Retina (tissue), 1 donor: ENCODE measurements around the gene PTTG1IP.

Experiments
- DNase-seq: peaks from one replicate; pipeline ENCODE4 v3.0.0-alpha.2; 2016

Gene PTTG1IP

GRCh38 chr21:44908908-44909307, 35.4 kb upstream of the PTTG1IP start:
- no peak for DNase-seq

DNA sequence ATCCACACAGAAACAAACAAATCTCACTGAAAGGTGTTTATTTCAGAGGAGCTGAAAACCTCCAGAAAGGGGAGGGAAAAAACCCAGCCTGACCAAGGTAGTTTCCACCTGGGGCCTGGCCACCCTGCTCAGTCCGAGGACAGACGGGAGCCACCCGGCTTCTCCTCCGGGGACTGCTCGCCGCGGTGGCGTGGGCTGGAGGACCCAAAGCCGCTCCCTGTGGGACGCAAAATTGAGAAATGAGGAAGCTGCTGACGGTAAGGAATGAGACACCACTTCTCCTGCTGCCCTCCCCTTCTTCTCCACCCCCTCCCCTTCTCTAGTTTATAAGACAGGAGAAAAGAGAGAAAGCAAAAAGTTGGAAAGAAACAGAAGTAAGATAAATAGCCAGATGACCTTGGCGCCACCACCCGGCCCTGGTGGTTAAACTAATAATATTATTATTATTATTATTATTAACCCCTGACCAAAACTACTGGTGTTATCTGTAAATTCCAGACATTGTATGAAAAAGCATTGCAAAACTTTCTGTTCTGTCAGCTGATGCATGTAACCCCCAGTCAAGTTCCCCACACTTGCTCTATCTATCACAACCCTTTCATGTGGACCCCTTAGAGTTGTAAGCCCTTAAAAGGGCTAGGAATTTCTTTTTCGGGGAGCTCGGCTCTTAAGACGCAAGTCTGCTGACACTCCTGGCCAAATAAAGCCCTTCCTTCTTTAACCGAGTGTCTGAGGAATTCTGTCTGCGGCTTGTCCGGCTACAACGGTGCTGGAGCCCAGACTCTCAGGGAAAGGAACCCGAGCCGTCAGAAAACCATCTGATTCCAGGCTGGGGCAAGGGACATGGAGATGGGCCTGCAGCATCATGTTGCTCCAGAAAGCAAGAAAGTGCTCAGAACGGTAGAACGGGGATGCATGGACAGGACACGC, 34.7 kb upstream of the PTTG1IP start:
- DNase-seq = no peak

DNA sequence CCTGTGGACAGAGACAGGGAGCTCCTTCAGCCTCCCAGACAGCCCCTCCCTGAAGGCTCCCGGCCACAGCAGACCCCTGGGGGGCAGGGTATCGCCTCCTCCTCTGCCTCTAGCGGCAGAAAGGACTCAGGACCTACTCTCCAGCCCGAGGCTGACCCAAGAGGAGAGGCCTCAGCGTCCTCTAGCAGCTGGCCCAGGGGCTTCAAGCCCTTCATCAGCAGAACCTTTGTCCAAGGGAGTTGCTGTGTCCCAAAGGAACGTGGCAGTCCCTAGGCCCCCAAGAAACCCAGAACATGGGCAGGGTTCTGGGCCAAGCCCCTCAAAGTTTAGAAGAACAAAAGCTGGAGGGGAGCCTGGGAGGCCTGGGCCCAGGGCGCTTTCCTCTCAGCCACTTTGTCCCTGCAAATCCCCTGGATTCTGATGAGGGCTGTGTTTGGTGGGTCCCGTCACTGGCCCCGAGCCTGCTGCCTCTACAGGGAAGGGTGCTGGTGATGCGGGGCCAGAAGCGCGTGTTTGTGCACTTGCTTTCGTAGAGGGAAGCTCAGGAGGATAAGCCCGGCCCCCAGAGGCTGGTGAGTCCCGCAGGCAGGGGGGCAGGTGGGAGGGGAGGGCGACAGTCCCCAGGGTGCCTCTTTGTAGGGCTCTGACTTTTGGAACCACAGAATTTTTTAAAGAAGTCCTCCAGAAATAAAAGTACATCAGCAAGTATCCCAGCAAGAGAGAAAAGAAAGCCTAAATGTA, 33.9 kb upstream of the PTTG1IP start:
- no peak for DNase-seq

DNA sequence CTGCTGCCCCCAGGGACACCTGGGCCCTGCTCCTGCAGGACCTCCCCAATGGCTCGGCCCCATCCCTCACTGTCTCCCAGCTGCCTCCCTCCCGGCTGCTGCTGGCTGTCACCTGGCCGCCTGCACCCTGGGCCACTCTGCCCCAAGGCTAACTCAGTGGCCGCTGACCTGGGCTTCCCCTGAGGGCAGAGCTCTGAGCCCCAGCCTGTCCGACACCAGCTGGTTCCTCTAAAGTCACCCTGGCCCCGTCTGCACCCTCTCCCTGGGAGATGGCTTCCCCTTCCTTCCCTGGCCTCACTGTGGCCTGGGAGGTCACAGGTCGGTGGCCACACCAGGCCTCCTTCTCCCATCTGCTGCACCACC, 32.2 kb upstream of the PTTG1IP start:
- no peak for DNase-seq

GRCh38 chr21:44905016-44905727, 31.7 kb upstream of the PTTG1IP start:
- DNase-seq = no peak

DNA sequence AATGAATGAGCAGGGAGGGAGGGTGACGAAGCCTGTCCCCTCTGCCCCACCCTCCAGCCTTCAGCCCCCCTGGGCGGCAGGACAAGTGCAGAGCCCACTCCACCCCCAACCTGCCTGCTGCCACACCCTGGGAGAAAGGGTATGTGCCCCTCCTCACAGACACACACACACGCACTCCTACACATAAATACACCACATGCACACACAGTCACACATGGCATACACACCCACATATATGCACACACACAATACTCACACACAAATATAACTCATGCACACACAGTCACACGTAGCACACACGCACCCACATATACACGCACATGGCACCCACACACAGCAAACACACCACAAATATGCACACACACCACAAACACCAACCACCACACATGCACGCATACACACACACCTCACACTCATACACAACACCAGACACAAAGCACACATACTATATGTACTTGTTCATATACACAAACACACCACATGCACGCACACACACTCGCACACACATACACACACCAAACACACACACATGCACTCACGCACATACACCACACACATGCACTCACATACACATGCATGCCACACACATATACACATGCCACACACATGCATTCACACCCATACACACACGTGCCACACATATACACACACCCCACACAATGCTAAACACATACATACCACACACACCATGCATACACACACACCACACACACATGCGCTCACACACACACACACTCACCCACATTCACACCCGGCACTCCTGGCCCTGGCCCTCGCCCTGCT, 30.8 kb upstream of the PTTG1IP start:
- no peak for DNase-seq

- DNase-seq = no peak
Measured at GRCh38 chr21:44903689-44904088, 30.2 kb upstream of the PTTG1IP start.

- DNase-seq = no peak
Measured at GRCh38 chr21:44903050-44903685, 29.7 kb upstream of the PTTG1IP start.

DNA sequence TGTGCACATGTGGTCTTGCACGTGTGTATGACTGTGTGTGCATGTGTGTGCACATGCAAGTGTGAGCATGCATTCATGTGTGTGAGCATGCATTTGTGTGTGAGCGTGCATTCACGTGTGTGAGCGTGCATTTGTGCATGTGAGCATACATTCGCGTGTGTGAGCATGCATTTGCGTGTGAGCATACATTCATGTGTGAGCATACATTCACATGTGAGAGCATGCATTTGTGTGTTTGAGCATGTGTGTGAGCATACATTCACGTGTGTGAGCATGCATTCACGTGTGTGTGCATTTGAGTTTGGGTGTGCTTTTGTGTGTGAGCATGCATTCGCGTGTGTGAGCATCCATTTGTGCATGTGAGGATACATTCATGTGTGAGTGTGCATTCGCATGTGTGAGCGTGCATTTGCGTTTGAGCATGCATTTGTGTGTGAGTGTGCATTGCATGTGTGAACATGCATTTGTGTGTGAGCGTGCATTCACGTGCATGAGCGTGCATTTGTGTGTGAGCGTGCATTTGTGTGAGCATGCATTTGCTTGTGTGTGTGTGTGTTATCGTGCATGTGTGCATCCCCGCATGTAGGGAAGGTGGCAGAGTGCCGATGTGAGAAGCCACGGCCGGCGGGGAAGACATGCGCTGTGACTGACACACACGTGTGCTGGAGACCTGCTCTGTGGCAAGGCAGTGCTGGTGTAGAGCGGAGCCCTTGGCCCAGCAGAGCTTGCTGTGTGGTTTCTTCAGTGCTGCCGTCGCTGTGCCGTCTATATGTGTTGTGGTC, 29.0 kb upstream of the PTTG1IP start:
- DNase-seq = no peak

DNA sequence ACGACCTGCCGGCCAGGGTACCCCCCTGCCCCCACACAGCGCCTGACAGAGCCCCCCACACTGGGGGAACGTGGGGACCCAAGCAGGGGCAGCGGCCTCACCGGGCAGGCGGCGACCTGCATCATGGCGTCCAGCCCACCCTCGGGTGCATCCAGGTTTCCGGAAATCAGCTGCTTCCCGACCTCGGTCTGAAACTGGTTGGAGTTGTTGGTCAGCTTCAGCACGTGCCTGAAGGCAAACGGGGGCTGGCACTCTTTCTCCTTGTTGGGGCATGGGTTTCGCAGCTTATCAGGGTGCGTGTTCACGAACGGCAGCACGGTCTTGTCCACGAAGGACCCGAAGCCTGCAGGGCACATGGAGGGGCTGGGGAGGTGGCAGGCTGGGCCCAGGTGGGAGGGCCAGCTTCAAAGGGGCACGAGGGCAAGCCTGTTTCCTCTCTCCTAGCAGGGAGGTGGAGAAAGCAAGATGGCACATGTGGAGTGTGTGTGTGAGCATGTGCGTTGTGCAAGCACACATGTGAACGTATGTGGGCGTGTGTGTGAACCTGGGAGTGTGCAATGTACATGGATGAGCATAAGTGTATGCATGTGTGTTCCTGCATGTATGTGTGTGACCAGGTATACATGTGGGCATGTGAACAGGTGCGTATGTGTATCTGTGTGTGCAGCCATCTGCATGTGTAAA, 28.0 kb upstream of the PTTG1IP start:
- DNase-seq = no peak

DNA sequence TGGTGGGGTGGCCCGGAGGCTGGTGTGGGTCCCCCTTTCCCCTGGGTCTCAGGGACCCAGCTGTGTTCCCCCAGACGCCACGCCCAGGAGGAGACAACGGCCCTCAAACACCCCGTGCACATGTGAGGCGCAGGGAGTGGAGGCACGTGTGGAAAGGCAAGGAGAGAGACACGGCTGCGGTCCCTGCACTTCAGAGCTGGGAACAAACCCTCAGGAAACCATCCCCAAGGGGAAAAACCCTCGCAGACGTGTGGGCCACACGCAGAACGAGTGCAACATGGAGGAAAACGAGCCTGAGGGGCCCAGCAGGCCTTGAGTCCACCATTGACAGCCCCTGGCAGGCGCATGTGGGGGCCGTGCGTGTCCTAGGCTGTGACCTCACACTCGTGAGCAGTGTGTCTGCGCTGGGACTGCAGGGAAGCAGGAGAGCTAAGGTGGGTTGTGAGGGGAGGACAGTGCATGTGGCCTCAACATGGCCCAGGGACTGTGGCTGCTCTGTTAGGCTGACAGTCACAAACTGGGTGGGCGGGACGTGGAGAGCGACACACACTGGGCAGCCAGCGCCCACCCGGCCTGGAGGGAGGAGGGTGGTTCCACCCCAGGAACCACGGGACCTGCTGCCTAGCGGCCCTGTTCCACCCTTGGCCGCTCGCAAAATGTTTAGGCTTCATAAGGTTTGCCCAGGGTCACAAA, 27.2 kb upstream of the PTTG1IP start:
- no peak for DNase-seq

- DNase-seq = no peak
Measured at GRCh38 chr21:44899768-44900558, 26.5 kb upstream of the PTTG1IP start.

DNA sequence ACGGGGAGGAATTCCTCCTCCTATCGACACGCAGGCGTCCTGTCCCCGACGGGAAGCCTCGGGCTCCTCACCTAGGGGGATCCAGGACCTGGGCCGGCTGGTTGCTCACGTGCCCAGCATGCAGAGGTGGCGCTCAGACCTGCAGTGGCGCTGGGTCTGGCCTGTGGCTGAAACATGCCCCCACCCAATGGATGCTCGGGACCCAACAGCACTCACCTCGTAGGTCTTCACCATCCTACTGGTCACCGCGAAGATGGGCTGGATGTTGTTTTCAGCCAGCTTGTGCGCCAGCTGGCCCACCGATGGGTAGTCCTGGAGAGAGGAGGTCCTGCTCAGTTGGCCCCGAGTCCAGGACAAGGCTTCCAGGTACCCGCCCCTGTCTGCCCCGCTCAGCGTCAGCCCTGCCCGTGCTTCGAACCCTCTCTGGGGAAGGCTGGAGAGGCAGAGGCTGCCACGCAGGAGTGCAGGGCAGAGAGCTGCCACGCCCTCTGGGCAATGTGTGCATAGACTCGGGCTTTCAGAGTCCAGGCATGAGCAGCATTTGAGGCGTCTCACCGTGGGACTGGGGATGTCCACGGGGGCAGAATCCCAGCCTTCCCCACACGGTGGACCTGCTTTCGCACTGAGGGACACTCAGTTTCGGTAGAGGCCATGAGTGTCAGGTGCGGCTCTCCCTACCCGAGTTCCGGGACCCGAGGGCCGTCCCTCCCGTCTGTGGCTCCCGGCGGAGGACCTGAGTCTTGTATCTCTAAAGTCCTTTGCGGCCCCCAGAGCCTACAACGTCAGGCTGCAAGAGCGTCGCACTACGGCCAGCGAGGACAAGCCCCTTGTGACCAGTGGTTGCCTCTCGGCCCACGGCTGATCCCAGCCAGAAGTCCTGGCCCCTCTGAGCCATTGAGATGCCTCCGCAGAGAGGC, 25.6 kb upstream of the PTTG1IP start:
- no peak for DNase-seq

DNA sequence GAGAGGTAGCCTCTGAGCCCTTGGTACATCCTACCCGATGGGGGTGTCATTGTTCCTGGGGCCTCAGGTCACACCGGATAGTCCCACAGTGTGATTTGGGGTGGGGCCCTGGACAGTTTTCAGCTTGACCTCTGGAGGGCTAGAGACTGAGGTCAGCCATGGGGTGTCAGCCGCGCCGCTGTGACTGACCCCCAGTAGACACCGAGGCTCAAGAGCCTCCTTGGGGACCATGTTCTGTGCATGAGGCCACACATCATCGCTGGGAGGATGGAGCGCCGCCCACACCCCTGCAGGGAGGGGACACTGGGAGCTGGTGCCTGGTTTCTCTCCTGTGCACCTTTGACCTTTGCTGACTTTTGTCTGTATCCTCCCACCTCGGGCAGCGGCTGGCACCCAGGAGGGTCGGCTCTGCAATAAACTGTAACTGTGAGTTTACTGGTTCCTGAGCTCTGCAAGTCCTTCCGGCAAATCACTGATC, 24.6 kb upstream of the PTTG1IP start:
- DNase-seq = no peak

DNA sequence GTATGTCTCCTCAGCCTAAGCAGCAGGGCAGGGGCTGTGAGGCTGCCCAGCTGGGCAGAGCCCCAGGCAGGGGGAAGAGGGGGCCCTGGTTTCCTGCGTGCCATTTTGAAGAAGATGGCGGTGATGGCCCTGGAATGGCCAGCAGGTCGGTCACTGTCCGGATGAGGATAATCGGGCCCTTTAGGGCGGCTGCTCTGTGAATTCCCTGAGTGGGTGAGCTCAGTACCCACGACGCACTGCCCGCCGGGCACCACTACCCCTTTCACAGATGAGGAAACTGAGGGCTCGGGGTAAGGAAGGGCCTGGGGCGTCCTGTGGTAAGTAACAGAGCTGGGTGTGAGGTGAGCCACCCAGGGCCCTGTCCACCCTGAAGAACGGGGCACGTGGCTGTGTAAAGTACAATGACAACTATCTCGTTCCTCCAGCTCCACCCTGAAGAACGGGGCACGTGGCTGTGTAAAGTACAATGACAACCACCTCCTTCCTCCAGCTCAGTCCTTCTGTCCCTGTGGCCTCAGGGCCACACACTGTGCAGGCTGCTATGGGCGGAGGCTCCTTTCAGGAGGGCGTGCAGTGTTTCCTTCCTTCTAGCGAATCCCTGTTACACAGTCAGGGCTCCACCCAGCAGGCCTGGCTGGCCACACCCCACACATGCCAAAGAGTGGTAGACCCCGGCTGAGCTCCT, 24.0 kb upstream of the PTTG1IP start:
- DNase-seq = no peak

- DNase-seq = no peak
Measured at GRCh38 chr21:44896561-44897286, 23.2 kb upstream of the PTTG1IP start.

DNA sequence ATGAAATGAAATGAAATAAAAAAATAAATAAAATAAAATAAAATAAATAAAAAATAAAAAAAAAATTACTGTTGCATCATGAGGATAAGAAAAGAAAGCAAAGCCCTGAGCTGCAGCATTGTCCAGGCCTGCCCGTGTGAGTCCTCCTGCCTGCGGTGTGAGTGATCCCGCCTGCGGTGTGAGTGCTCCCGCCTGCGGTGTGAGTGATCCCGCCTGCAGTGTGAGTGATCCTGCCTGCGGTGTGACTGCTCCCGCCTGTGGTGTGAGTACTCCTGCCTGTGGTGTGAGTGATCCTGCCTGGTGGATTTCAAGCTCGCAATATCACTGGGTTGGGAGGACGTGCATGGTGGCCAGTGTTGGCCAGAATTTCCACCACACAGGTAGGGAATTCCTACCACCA, 22.4 kb upstream of the PTTG1IP start:
- no peak for DNase-seq
